ENCODE data around the gene LRRC71. TPM values are rescaled to one million over a fixed set of nuclear protein-coding genes. Genes with fewer than 3 reads are reported as not detected.

LRRC71 gene
- total RNA-seq, 2 donors from 2014 or later: not detected

- intact Hi-C loops (cut with DNase I): no loop called here
- no peaks in the 10 kb centered on the region for H3K9me3 ChIP-seq
- H3K36me3 ChIP-seq (replicated peaks in 1 of 2; ENCODE audit: insufficient read depth in 1 of 2, low read depth in 2 of 2): peaks cover 0 to 51% of the 10 kb centered on the region in 2 donors
- H3K4me3 ChIP-seq: no peak overlapping the region
- H3K27ac ChIP-seq: no peak overlapping the region
- H3K27me3 ChIP-seq: no peaks in the 10 kb centered on the region
- 90% methylated on average over 10 of the region's 10 CpGs for WGBS, 2 donors
- no peak for DNase-seq
- no peak for ATAC-seq
- TF ChIP-seq CTCF (IDR thresholded peaks at IDR 0.05) (no peak), POLR2A (IDR thresholded peaks at IDR 0.05) (no peak)
- H3K4me1 ChIP-seq: no peaks in the 10 kb centered on the region
These were observed 21.2 kb downstream of the LRRC71 start for GRCh38 chr1:156941675-156942074.

GRCh38 chr1:156942176-156942575 is 21.7 kb downstream of the LRRC71 start:
- Histone ChIP-seq H3K36me3 (replicated peaks in 1 of 2; ENCODE audit: insufficient read depth in 1 of 2, low read depth in 2 of 2) (peaks cover 0 to 54% of the 10 kb centered on the region in 2 donors), H3K27ac (no peak overlapping the region), H3K27me3 (no peaks in the 10 kb centered on the region), H3K4me1 (no peaks in the 10 kb centered on the region), H3K9me3 (no peaks in the 10 kb centered on the region), H3K4me3 (no peak overlapping the region)
- 78 to 90% methylated on average over 3 of the region's 3 CpGs for WGBS, 2 donors
- intact Hi-C loops (cut with DNase I): no loop called here
- ATAC-seq (no peak), DNase-seq (no peak)
- TF ChIP-seq POLR2A (IDR thresholded peaks at IDR 0.05): no peak

GRCh38 chr1:156942576-156942975 is 22.1 kb downstream of the LRRC71 start:
- DNase-seq (no peak), ATAC-seq (no peak)
- H3K9me3 ChIP-seq: no peaks in the 10 kb centered on the region
- 89 to 92% methylated on average over 7 of the region's 7 CpGs for WGBS, 2 donors
- intact Hi-C loops (cut with DNase I): no loop called here
- H3K4me3 ChIP-seq: no peak overlapping the region
- H3K36me3 ChIP-seq (replicated peaks in 1 of 2; ENCODE audit: insufficient read depth in 1 of 2, low read depth in 2 of 2): peaks cover 0 to 57% of the 10 kb centered on the region in 2 donors
- TF ChIP-seq POLR2A (IDR thresholded peaks at IDR 0.05) (no peak), CTCF (IDR thresholded peaks at IDR 0.05) (no peak)
- no peak overlapping the region for H3K27ac ChIP-seq
- no peaks in the 10 kb centered on the region for H3K4me1 ChIP-seq
- H3K27me3 ChIP-seq: no peaks in the 10 kb centered on the region

GRCh38 chr1:156943756-156944155 is 23.3 kb downstream of the LRRC71 start:
- no peak for DNase-seq
- no peaks in the 10 kb centered on the region for H3K27me3 ChIP-seq

GRCh38 chr1:156944268-156944667 is 23.8 kb downstream of the LRRC71 start:
- no peak for ATAC-seq
- Histone ChIP-seq H3K27me3 (no peaks in the 10 kb centered on the region), H3K27ac (no peak overlapping the region), H3K9me3 (no peaks in the 10 kb centered on the region), H3K4me3 (no peak overlapping the region), H3K36me3 (replicated peaks in 1 of 2; ENCODE audit: insufficient read depth in 1 of 2, low read depth in 2 of 2) (peaks cover 0 to 64% of the 10 kb centered on the region in 2 donors), H3K4me1 (no peaks in the 10 kb centered on the region)
- TF ChIP-seq CTCF (IDR thresholded peaks at IDR 0.05) (no peak), POLR2A (IDR thresholded peaks at IDR 0.05) (no peak)
- WGBS, 2 donors: 95 to 100% methylated on average over 1 of the region's 1 CpG
- intact Hi-C loops (cut with DNase I): no loop called here
- DNase-seq: no peak

More at GRCh38 chr1:156943756-156944155, 23.3 kb downstream of the LRRC71 start:
- H3K36me3 ChIP-seq (replicated peaks in 1 of 2; ENCODE audit: insufficient read depth in 1 of 2, low read depth in 2 of 2): peaks cover 0 to 63% of the 10 kb centered on the region in 2 donors
- no peaks in the 10 kb centered on the region for H3K9me3 ChIP-seq
- intact Hi-C loops (cut with DNase I): no loop called here
- H3K4me1 ChIP-seq: no peaks in the 10 kb centered on the region
- no peak for TF ChIP-seq POLR2A (IDR thresholded peaks at IDR 0.05)
- no peak for TF ChIP-seq CTCF (IDR thresholded peaks at IDR 0.05)
- H3K4me3 ChIP-seq: no peak overlapping the region
- no peak for ATAC-seq
- 85% methylated on average over 3 of the region's 3 CpGs; no CpG with 5 or more reads in 1 of the 2 donors for WGBS, 2 donors
- H3K27ac ChIP-seq: no peak overlapping the region

All from body of pancreas (tissue), 4 donors.